Measurements from ENCODE around the gene ZFYVE28. TPM values are rescaled to one million over a fixed set of nuclear protein-coding genes. Genes with fewer than 3 reads are reported as not detected.

ZFYVE28 gene
- total and polyA plus RNA-seq, 2 of the 8 experiments (the other 6 are each of a cell fraction or from before 2014, with no cell fraction given) = 1.7 to 4.9 TPM

DNA sequence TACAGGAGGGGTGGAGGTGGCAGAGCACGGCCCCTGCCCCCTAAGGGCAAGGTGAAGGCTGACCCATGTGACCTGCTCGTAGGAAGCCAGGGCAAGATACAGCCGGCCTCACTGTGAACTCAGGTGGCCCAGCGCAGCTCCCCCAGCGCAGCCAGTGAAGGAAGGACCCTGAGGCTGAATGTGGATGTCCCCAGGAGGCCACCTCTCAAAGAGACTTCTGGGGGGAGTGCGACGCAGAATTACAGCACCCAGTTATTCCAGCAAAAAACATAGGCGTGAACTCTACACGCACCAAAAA is 52.6 kb downstream of the ZFYVE28 start:
- H3K79me2 ChIP-seq (ENCODE audit: control insufficient read depth in 1 of 2, insufficient read depth in 2 of 2, low read length in 2 of 2) = no peaks in the 10 kb centered on the region
- no peak overlapping the region for H2AFZ ChIP-seq (ENCODE audit: low read length)
- no peak overlapping the region for H2BK5ac ChIP-seq (ENCODE audit: low read depth, low read length)
- no peaks in the 10 kb centered on the region; a peak in 1 of 7 replicates for H3K27me3 ChIP-seq (replicated peaks in 1 of 4; ENCODE audit: control insufficient read depth in 3 of 4, extremely low read depth in 1 of 4, insufficient read depth in 3 of 4, low read length in 3 of 4)
- no peaks in the 10 kb centered on the region; a peak in 1 of 7 replicates for H3K4me1 ChIP-seq (replicated peaks in 1 of 4; ENCODE audit: control insufficient read depth in 3 of 4, insufficient read depth in 4 of 4, low read length in 3 of 4)
- ChIA-PET CTCF (ENCODE audit: partially characterized antibody) (interaction anchor here (1.2 kb wide), 1 partner anchor 146 kb away, joined by 4 read pairs; no protein-coding TSS in a partner anchor), POLR2A (ENCODE audit: partially characterized antibody) (no interaction called here)
- no peak overlapping the region for H3K23ac ChIP-seq (ENCODE audit: insufficient read length)
- no peak overlapping the region for H3K14ac ChIP-seq (ENCODE audit: insufficient read length)
- no peak overlapping the region for H2BK12ac ChIP-seq (ENCODE audit: low read depth, low read length)
- DNase-seq (ENCODE audit: low read depth in 1 of 2, low spot score in 2 of 2) (no peak), FAIRE-seq (no peak)
- H2AK5ac ChIP-seq (ENCODE audit: low read depth, low read length) = no peak overlapping the region
- H3K27ac ChIP-seq (ENCODE audit: low read depth, low read length) = no peak overlapping the region
- H3K9ac ChIP-seq (replicated peaks in 1 of 4; ENCODE audit: extremely low read depth in 1 of 4, low read depth in 3 of 4, low read length in 3 of 4) = no peak overlapping the region
- H4K5ac ChIP-seq (ENCODE audit: insufficient read length, low read depth, low read length) = no peak overlapping the region
- no peak overlapping the region for H3K4me3 ChIP-seq (ENCODE audit: extremely low read depth in 1 of 4, insufficient read depth in 2 of 4, low read depth in 3 of 4, low read length in 4 of 4)
- H3K36me3 ChIP-seq (ENCODE audit: control insufficient read depth in 2 of 4, insufficient read depth in 4 of 4, low read length in 3 of 4) = no peaks in the 10 kb centered on the region
- H3K9me3 ChIP-seq (ENCODE audit: insufficient read depth in 2 of 2, low read depth in 1 of 2, low read length in 1 of 2) = no peaks in the 10 kb centered on the region
- H3K23me2 ChIP-seq (ENCODE audit: low read depth, low read length) = no peaks in the 10 kb centered on the region
- H4K8ac ChIP-seq (ENCODE audit: extremely low read depth, insufficient read depth, low read length) = no peak overlapping the region
- no peak overlapping the region for H2BK20ac ChIP-seq (ENCODE audit: low read length)
- no peak overlapping the region for H3K56ac ChIP-seq (replicated peaks; ENCODE audit: insufficient read length, low read depth, low read length)
- H3K79me1 ChIP-seq (ENCODE audit: low read depth, low read length) = no peaks in the 10 kb centered on the region
- H4K20me1 ChIP-seq (replicated peaks in 1 of 2; ENCODE audit: control insufficient read depth in 1 of 2, insufficient read depth in 2 of 2, low read length in 2 of 2) = no peaks in the 10 kb centered on the region
- H3K4ac ChIP-seq (replicated peaks; ENCODE audit: insufficient read length, low read depth, low read length) = no peak overlapping the region
- no peak overlapping the region for H3K18ac ChIP-seq (ENCODE audit: extremely low read depth, low read length)
- H2BK15ac ChIP-seq (ENCODE audit: low read length) = no peak overlapping the region
- H2BK120ac ChIP-seq (replicated peaks; ENCODE audit: low read depth, low read length) = no peak overlapping the region
- H4K91ac ChIP-seq (replicated peaks; ENCODE audit: insufficient read length, low read length) = no peak overlapping the region
- WGBS, 2 experiments (ENCODE audit: extremely low coverage in 1 of 2, insufficient coverage in 1 of 2, insufficient read length in 1 of 2, insufficient replicate concordance in 2 of 2, low coverage in 1 of 2, low lambda C conversion rate in 2 of 2, missing lambda C conversion rate in 1 of 2) = 82% methylated on average over 9 of the region's 9 CpGs; no CpG with 5 or more reads in 1 of the 2 experiments
- TF ChIP-seq CHD2 (IDR thresholded peaks at IDR 0.05; ENCODE audit: low read length) = no peak
- TF ChIP-seq TAF1 (IDR thresholded peaks at IDR 0.05; ENCODE audit: low read depth, low read length) = no peak
- no peak for TF ChIP-seq HDAC2 (IDR thresholded peaks at IDR 0.05; ENCODE audit: borderline replicate concordance in 1 of 2, low read depth in 2 of 2, low read length in 2 of 2)
- no peak for TF ChIP-seq GABPA (IDR thresholded peaks at IDR 0.05; ENCODE audit: borderline replicate concordance, insufficient read depth, low read length)
- TF ChIP-seq, protein P1, sequence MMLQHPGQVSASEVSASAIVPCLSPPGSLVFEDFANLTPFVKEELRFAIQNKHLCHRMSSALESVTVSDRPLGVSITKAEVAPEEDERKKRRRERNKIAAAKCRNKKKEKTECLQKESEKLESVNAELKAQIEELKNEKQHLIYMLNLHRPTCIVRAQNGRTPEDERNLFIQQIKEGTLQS (IDR thresholded peaks at IDR 0.05; ENCODE audit: insufficient read depth, low read depth, low read length) = no peak
- TF ChIP-seq ZNF274 (IDR thresholded peaks at IDR 0.05; ENCODE audit: borderline replicate concordance, extremely low read depth, low read length) = no peak
- no peak overlapping the region for H3K4me2 ChIP-seq (ENCODE audit: insufficient read depth in 1 of 2, low read depth in 2 of 2, low read length in 2 of 2)

Measured in H1 (cell line).